GM12878 (cell line): ENCODE data around the gene CCL25. TPM values are rescaled to one million over a fixed set of nuclear protein-coding genes. Genes with fewer than 3 reads are reported as not detected.
"Not testable (repeated sequence)": the region's sequence is repeated elsewhere in the genome, so short reads cannot be mapped to it uniquely, and the experiment has no call there.

Experiments
- ATAC-seq: fragments of 200-7000 bp; cut with Tn5 transposase; 3 replicates; pipeline ENCODE4 v1.9.1; 2020; ENCODE audit warnings: mild to moderate bottlenecking, moderate library complexity
- BruUV-seq: library from RNA; stranded (reverse); fragments of 400-500 nt; replicated peaks from 2 replicates; lab custom pipeline; 2021; lab: Mats Ljungman, UMichigan
- CTCF ChIA-PET: fragments of 300-600 bp; sonication (Branson Sonifier 250); formaldehyde crosslinking; extraction: SDS; loops from one replicate; lab custom pipeline; 2021; ENCODE audit warnings: inconsistent platforms; lab: Yijun Ruan, JAX
- POLR2A ChIA-PET: fragments of 350-600 bp; formaldehyde crosslinking; extraction: SDS; loops from one replicate; lab custom pipeline; 2021; ENCODE audit warnings: inconsistent platforms; lab: Charles Lee
- RAD21 ChIA-PET: fragments of 300-600 bp; sonication (Branson Sonifier 250); formaldehyde crosslinking; loops from one replicate; lab custom pipeline; 2023; ENCODE audit warnings: antibody characterized with exemption; ENCODE audit not compliant: unreplicated experiment; lab: Charles Lee
- SMC1A ChIA-PET: fragments of 300-600 bp; sonication (Branson Sonifier 250); formaldehyde crosslinking; loops from one replicate; lab custom pipeline; 2023; ENCODE audit not compliant: unreplicated experiment, uncharacterized antibody; lab: Charles Lee
- DNase-seq: peaks from one replicate; pipeline ENCODE4 v3.0.0-alpha.2; 2011; ENCODE audit warnings: low read depth, low spot score
- FAIRE-seq: peaks from 3 replicates; lab custom pipeline; 2011; peaks lifted over from hg19 to GRCh38; lab: Jason Lieb, UNC
- H2AFZ ChIP-seq: 2 replicates; pipeline ENCODE4 v1.6.0; 2011; ENCODE audit warnings: low read depth, low read length, control low read depth; ENCODE audit not compliant: control insufficient read depth
- H3K27ac ChIP-seq: 2 replicates; pipeline ENCODE4 v1.5.1; 2011; ENCODE audit warnings: control low read depth; ENCODE audit not compliant: control insufficient read depth, insufficient read depth
- H3K27me3 ChIP-seq, 2 experiments: replicated peaks in 1 of 2; 2 replicates each; pipeline versions ENCODE4 v1.6.0 to v1.6.1; 2011; ENCODE audit warnings: low read length in 1 of 2; ENCODE audit not compliant: control insufficient read depth in 2 of 2, insufficient read depth in 2 of 2
- H3K36me3 ChIP-seq, 2 experiments: 2 replicates each; pipeline ENCODE4 v1.5.1; 2011; ENCODE audit warnings: low read length in 1 of 2; ENCODE audit not compliant: control insufficient read depth in 2 of 2, insufficient read depth in 2 of 2
- H3K4me1 ChIP-seq: 2 replicates; pipeline ENCODE4 v1.6.1; 2011; ENCODE audit warnings: mild to moderate bottlenecking, low read length, moderate library complexity, mixed read lengths; ENCODE audit not compliant: control insufficient read depth, insufficient read depth
- H3K4me2 ChIP-seq: 2 replicates; pipeline ENCODE4 v1.6.0; 2011; ENCODE audit warnings: control low read depth; ENCODE audit not compliant: control insufficient read depth, insufficient read depth
- H3K4me3 ChIP-seq: fragments of 200-600 bp; sonication (generic); 2 replicates; pipeline ENCODE4 v1.5.1; 2016
- H3K79me2 ChIP-seq: 2 replicates; pipeline ENCODE4 v1.6.0; 2011; ENCODE audit warnings: low read length; ENCODE audit not compliant: control insufficient read depth, insufficient read depth
- H3K9ac ChIP-seq: 2 replicates; pipeline ENCODE4 v1.8.0; 2011; ENCODE audit warnings: low read length, control low read depth, mixed read lengths; ENCODE audit not compliant: control insufficient read depth, insufficient read depth
- H3K9me3 ChIP-seq: replicated peaks from 3 replicates; pipeline ENCODE4 v1.5.1; 2011; ENCODE audit warnings: mild to moderate bottlenecking, low read length; ENCODE audit not compliant: control insufficient read depth, insufficient read depth
- H4K20me1 ChIP-seq: 2 replicates; pipeline ENCODE4 v1.6.0; 2011; ENCODE audit not compliant: control insufficient read depth, insufficient read depth
- CHD1 ChIP-seq: IDR thresholded peaks from 2 replicates; pipeline ENCODE4 v1.6.1; 2012; ENCODE audit warnings: low read depth, low read length, improper control_type of control experiment
- GATAD2B ChIP-seq: fragments of 450-650 bp; conservative IDR thresholded peaks from 2 replicates; pipeline ENCODE4 v1.6.1; 2017; ENCODE audit warnings: low read depth, mild to moderate bottlenecking, moderate library complexity
- MAX ChIP-seq: IDR thresholded peaks from 2 replicates; pipeline ENCODE4 v1.6.1; 2012; ENCODE audit warnings: low read depth, low read length, improper control_type of control experiment
- MTA3 ChIP-seq: IDR thresholded peaks from 2 replicates; pipeline ENCODE4 v1.6.1; 2012; ENCODE audit warnings: low read length, inconsistent platforms, borderline replicate concordance
- NFYA ChIP-seq: IDR thresholded peaks from 2 replicates; pipeline ENCODE4 v1.6.1; 2011; ENCODE audit warnings: low read depth, mild to moderate bottlenecking, low read length, improper control_type of control experiment, borderline replicate concordance
- NR2C2 ChIP-seq: IDR thresholded peaks from 2 replicates; pipeline ENCODE4 v1.6.1; 2011; ENCODE audit warnings: borderline replicate concordance, low read depth; ENCODE audit not compliant: control insufficient read depth, insufficient read length
- NR2F1 ChIP-seq: fragments of 450-650 bp; conservative IDR thresholded peaks from 2 replicates; pipeline ENCODE4 v1.6.1; 2017; ENCODE audit warnings: mild to moderate bottlenecking
- RELB ChIP-seq: fragments of 450-650 bp; IDR thresholded peaks from 2 replicates; pipeline ENCODE4 v1.6.1; 2017; ENCODE audit warnings: low read depth, mild to moderate bottlenecking, moderate library complexity
- TARDBP ChIP-seq: IDR thresholded peaks from 2 replicates; pipeline ENCODE4 v1.6.1; 2016; ENCODE audit warnings: borderline replicate concordance
- WRNIP1 ChIP-seq: IDR thresholded peaks from 2 replicates; pipeline ENCODE4 v1.6.1; 2011; ENCODE audit warnings: low read depth, low read length, improper control_type of control experiment, borderline replicate concordance
- WGBS: methylation state at CpG from one replicate; pipeline ENCODE4 v1.1.6; 2016; ENCODE audit warnings: low lambda C conversion rate; ENCODE audit not compliant: insufficient replicate concordance, insufficient coverage; ENCODE audit errors: missing lambda C conversion rate; 5-methylcytosine and 5-hydroxymethylcytosine counted together
- in situ Hi-C: fragments of 300-500 bp; cut with MboI; formaldehyde crosslinking; loops from 9 replicates; pipeline ENCODE4 v1.14.3; 2018; ENCODE audit warnings: mixed read lengths
- intact Hi-C: fragments of 100-400 bp; cut with micrococcal nuclease; formaldehyde crosslinking; loops from one replicate; pipeline ENCODE4 v1.14.2; 2022; ENCODE audit not compliant: unreplicated experiment
- polyA plus RNA-seq, 11 experiments: library from polyadenylated mRNA; depleted of rRNA in 4 of 11; unstranded in 6 of 11; stranded (reverse) in 5 of 11; fragments of >200 nt; fragmentation: Nextera tagmentation in 4 of 11; fragmentation: Illumina TruSeq in 1 of 11; extraction: Ambion mirVana in 4 of 11; extraction: Trizol in 1 of 11; gene quantifications; 1 replicate in 1 of 11; 2 replicates in 10 of 11; pipeline versions ENCODE4 v1.2.1 to v1.2.3, GENCODE V29; 2011 to 2016; ENCODE audit warnings: inconsistent platforms in 2 of 11, missing spikeins in 2 of 11, low read depth in 1 of 11
- total RNA-seq, 4 experiments: library from RNA; depleted of rRNA in 3 of 4; stranded (reverse); fragments of >200 nt in 3 of 4; fragmentation: Illumina TruSeq in 1 of 4; extraction: Trizol in 1 of 4; gene quantifications; 2 replicates each; pipeline versions ENCODE4 v1.2.1 to v1.2.3, GENCODE V29; 2013 to 2021

Gene CCL25
- total and polyA plus RNA-seq, 10 of the 15 experiments (the other 5 are each of a cell fraction or from before 2014, with no cell fraction given) = 0.53 to 12.0 (median 8.3) TPM

DNA sequence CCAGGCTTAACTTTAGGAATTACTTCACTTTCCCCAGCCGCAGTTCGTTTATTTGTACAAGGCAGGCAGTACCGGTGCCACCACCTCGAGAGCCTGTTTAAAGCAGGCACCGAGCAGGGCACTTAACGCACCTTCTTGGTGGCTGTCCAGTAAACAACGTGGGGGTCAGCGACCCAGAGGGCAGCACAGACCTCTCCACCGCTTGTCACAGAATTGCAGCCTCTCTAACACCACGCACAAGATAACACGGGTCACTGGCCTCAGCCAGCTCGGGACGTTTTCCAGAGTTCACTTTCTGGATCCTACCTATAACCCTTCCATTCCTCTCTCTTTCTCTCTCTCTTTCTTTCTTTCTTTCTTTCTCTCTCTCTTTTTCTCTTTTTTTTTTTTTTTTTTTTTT is 30.3 kb upstream of the CCL25 start:
- ChIA-PET POLR2A (no interaction called here), SMC1A (no interaction called here), RAD21 (no interaction called here), CTCF (no interaction called here)
- Histone ChIP-seq H2AFZ (no peak overlapping the region), H3K27me3 (no peaks in the 10 kb centered on the region), H3K4me1 (no peaks in the 10 kb centered on the region; the same call in 1 of the 2 replicates), H4K20me1 (no peaks in the 10 kb centered on the region), H3K27ac (no peak overlapping the region), H3K9me3 (no peaks in the 10 kb centered on the region), H3K36me3 (no peaks in the 10 kb centered on the region), H3K4me2 (no peak overlapping the region), H3K4me3 (no peak overlapping the region), H3K79me2 (no peaks in the 10 kb centered on the region), H3K9ac (no peak overlapping the region)
- intact Hi-C loops (no loop called here), in situ Hi-C loops (no loop called here)
- WGBS = 81% methylated on average over 13 of the region's 13 CpGs
- FAIRE-seq = no peak
- no TSS peak for BruUV-seq
- TF ChIP-seq RELB (no peak), GATAD2B (no peak)
- no peak for ATAC-seq
- DNase-seq = no peak

- FAIRE-seq = no peak
- ChIA-PET SMC1A (interaction anchor here (0.6 kb wide), 1 partner anchor 228 kb away, joined by 3 read pairs; no protein-coding TSS in a partner anchor), CTCF (interaction anchor here (0.7 kb wide), 1 partner anchor 135 kb away, joined by 4 read pairs; no protein-coding TSS in a partner anchor), POLR2A (no interaction called here), RAD21 (no interaction called here)
- WGBS = 84% methylated on average over 5 of the region's 5 CpGs
- Histone ChIP-seq H3K4me1 (no peaks in the 10 kb centered on the region), H3K4me3 (no peak overlapping the region), H3K9ac (no peak overlapping the region), H2AFZ (no peak overlapping the region), H3K27me3 (no peaks in the 10 kb centered on the region), H4K20me1 (no peaks in the 10 kb centered on the region), H3K4me2 (no peak overlapping the region), H3K36me3 (no peaks in the 10 kb centered on the region), H3K79me2 (no peaks in the 10 kb centered on the region), H3K27ac (no peak overlapping the region), H3K9me3 (no peaks in the 10 kb centered on the region)
- no peak for DNase-seq
- intact Hi-C loops (no loop called here), in situ Hi-C loops (no loop called here)
- TF ChIP-seq WRNIP1 (no peak), NFYA (no peak), NR2F1 (no peak), TARDBP (no peak), MTA3 (no peak), NR2C2 (no peak), CHD1 (no peak), MAX (no peak)
- no TSS peak for BruUV-seq
- ATAC-seq = no peak
These were observed 29.2 kb upstream of the CCL25 start for GRCh38 chr19:8023371-8023770.

DNA sequence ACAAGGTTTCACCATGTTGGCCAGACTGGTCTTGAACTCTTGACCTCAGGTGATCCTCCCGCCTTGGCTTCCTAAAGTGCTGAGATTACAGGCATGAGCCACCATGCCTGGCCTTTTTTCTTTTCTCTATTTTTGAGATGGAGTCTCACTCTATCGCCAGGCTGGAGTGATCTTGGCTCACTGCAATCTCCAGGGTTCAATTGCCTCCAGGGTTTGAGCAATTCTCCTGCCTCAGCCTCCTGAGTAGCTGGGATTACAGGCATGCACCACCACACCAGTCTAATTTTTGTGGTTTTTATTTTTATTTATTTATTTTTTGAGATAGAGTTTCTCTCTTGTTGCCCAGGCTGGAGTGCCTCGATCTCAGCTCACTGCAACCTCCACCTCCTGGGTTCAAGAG is 28.3 kb upstream of the CCL25 start:
- H3K4me2 ChIP-seq, in situ Hi-C loops, H3K4me3 ChIP-seq, RAD21 ChIA-PET, ATAC-seq, DNase-seq, H3K27me3 ChIP-seq, H4K20me1 ChIP-seq, SMC1A ChIA-PET, CTCF ChIA-PET, BruUV-seq, H3K9me3 ChIP-seq, H3K9ac ChIP-seq, H3K36me3 ChIP-seq, H3K79me2 ChIP-seq, intact Hi-C loops, H2AFZ ChIP-seq, POLR2A ChIA-PET, FAIRE-seq, H3K4me1 ChIP-seq, H3K27ac ChIP-seq: not testable (repeated sequence)
- WGBS = 76% methylated on average over 3 of the region's 3 CpGs
